ENCODE results near the gene TMEM39B. TPM values are rescaled to one million over a fixed set of nuclear protein-coding genes. Genes with fewer than 3 reads are reported as not detected.

Gene TMEM39B
- total RNA-seq, 3 donors from 2014 or later: 4.2 to 6.2 (median 4.8) TPM

DNA sequence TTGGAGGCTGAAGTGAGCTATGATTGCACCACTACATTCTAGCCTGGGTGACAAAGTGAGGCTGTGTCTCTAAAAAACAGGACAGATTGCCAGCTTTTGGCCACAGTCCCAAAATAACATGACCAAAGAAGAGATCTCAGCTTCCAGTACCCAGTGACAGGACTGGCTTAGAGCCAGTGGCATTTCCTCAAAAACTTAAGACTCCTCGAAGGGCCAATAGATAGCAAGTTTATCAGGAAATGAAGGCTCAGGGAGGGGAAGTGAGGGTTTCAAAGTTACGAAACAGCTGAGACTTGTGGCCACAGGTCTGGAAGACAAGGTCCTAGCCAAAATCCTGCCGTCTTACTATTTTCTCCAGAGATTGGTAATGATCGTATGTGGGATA is 6.3 kb upstream of the TMEM39B start:
- H3K9me3 ChIP-seq: no peaks in the 10 kb centered on the region
- peak in 1 of 2 donors; percentile 63 for DNase-seq (ENCODE audit: low spot score in 2 of 2)
- no peaks in the 10 kb centered on the region for H3K27me3 ChIP-seq
- no peaks in the 10 kb centered on the region for H3K36me3 ChIP-seq
- peaks cover 8 to 10% of the 10 kb centered on the region in 2 donors for H3K4me1 ChIP-seq
- intact Hi-C loops (cut with DNase I; ENCODE audit: low total_unique reads): no loop called here
- H3K4me3 ChIP-seq: no peak overlapping the region
- TF ChIP-seq POLR2A (IDR thresholded peaks at IDR 0.05): no peak
- peak; percentile 19 to 60 (median 30) for TF ChIP-seq POLR2AphosphoS5 (IDR thresholded peaks at IDR 0.05)
- peak overlapping the region; percentile 39 to 48 for H3K27ac ChIP-seq

DNA sequence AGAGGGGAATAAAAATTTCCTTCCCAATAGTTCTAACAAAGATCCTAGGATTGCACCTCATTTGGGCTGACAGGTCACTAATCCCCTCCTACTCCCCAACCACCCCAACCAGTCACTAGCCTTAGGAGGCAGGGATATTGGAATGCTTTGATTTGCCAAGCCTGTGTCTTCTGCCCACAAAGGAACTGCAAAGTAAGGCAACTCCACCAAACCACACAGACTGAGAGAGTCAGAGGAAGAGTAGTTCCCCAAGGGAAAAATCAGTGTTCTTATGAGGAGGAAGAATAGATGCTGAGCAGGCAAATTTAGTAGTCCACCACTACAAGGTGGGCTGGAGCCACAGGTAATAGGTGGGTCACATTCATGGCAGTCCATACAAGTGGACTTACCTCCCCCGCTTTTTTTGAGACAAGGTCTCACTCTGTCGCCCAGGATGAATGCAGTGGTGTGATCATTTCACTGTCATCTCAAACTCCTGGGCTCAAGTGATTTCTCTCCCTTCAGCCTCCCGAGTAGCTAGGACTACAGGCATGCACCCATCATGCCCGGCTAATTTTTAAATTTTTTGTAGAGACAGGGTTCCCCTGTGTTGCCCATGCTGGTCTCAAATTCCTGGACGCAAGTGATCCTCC is 3.7 kb upstream of the TMEM39B start:
- H3K4me3 ChIP-seq: no peak overlapping the region
- no peak for DNase-seq (ENCODE audit: low spot score in 2 of 2)
- H3K9me3 ChIP-seq: no peaks in the 10 kb centered on the region
- TF ChIP-seq POLR2AphosphoS5 (IDR thresholded peaks at IDR 0.05): no peak
- TF ChIP-seq, protein P1, sequence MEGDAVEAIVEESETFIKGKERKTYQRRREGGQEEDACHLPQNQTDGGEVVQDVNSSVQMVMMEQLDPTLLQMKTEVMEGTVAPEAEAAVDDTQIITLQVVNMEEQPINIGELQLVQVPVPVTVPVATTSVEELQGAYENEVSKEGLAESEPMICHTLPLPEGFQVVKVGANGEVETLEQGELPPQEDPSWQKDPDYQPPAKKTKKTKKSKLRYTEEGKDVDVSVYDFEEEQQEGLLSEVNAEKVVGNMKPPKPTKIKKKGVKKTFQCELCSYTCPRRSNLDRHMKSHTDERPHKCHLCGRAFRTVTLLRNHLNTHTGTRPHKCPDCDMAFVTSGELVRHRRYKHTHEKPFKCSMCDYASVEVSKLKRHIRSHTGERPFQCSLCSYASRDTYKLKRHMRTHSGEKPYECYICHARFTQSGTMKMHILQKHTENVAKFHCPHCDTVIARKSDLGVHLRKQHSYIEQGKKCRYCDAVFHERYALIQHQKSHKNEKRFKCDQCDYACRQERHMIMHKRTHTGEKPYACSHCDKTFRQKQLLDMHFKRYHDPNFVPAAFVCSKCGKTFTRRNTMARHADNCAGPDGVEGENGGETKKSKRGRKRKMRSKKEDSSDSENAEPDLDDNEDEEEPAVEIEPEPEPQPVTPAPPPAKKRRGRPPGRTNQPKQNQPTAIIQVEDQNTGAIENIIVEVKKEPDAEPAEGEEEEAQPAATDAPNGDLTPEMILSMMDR (IDR thresholded peaks at IDR 0.05): no peak
- no peak for TF ChIP-seq POLR2A (IDR thresholded peaks at IDR 0.05)
- intact Hi-C loops (cut with DNase I; ENCODE audit: low total_unique reads): no loop called here
- H3K27ac ChIP-seq: no peak overlapping the region
- peaks cover 0 to 10% of the 10 kb centered on the region in 2 donors for H3K4me1 ChIP-seq
- H3K36me3 ChIP-seq: no peaks in the 10 kb centered on the region
- no peaks in the 10 kb centered on the region for H3K27me3 ChIP-seq

DNA sequence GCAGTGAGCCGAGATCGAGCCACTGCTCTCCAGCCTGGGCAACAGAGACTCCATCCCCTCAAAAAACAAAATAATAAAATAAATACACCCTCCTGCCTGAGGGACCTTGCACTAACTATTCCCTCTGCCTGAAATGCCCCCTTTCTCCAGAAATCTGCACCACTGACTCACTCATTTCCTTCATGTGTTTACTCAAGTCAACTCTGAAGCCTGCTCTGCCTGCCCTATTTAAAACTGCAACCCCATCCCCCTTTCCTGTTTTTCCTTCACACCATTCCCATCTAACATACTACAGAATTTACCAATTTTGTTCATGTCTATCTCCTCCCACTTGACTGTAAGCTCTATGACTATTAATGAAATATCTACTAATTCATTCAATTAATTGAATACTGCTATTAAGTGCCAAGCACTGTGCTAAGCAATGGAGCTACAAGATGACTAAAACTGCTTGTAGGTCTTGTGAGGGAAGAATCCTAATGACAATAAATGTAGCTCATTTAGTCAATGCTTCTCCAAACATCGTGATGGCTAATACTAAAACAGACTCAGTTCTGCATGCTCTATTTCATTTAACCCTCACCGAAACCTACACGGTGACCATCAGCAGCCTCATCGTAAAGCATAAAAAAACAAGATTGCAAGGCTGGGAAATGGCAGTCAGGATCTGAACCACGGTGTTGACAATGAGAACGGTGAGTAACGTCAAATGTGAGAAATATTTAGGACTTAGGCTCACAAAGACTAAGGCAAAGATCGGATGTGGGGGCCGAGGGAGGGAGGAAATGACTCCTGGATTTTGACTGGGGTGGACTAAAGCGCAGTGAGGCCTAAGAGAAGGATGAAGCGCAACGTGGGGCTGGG is 749 bp upstream of the TMEM39B start:
- Histone ChIP-seq H3K4me3 (peak overlapping the region; percentile 66 to 85 (median 76)), H3K27me3 (no peaks in the 10 kb centered on the region), H3K4me1 (peaks cover 0 to 3% of the 10 kb centered on the region in 2 donors), H3K9me3 (no peaks in the 10 kb centered on the region), H3K27ac (peak overlapping the region; percentile 89 to 91), H3K36me3 (no peaks in the 10 kb centered on the region)
- no peak for DNase-seq (ENCODE audit: low spot score in 2 of 2)
- TF ChIP-seq, protein P1 (IDR thresholded peaks at IDR 0.05): no peak
- TF ChIP-seq POLR2AphosphoS5 (IDR thresholded peaks at IDR 0.05) (no peak), POLR2A (IDR thresholded peaks at IDR 0.05) (no peak)
- intact Hi-C loops (cut with DNase I; ENCODE audit: low total_unique reads): no loop called here

DNA sequence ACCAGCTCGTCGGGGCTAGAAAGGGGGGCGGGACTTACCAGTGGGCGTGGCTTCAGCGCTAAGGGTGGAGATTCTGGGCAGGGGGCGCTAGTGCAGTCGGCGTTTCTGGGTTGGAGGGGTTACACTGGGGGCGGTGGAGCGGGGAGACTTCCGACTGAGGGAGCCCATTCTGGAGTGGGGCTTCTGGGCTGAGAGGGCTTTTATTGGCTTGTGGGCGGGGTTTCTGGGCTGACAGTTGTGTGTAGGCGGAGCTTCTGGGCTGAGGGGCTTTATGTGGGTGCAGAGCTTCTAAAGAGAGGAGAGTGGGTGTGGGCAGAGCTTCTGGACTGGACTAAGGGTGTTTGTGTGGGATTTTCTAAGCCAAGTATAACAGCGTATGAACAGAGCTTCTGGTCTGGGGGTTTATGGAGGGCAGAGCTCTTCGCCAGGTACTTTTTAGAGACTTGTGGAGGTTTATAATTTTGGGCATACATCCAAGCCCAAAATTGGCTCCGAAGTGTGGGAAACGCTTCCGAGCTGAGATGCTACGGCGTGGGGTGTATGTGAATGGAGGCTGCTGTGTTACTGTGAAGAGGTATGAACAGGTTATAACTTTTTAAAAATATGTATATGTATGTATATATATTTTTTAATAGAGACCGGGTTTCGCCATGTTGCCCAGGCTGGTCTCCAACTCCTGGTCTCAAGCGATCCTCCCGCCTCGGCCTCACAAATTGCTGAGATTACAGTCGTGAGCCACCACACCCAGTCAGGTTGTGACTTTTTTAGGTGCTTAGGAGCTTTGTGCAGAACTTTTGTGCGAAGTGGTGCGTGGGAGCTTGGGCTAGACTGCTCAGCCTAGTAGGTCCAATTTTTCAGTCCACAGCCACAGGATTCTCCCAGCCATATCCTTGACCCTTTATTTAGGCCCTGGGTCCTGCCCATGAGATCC is 825 bp downstream of the TMEM39B start:
- Histone ChIP-seq H3K27me3 (no peaks in the 10 kb centered on the region), H3K27ac (peak overlapping the region; percentile 89 to 91), H3K36me3 (no peaks in the 10 kb centered on the region), H3K4me1 (no peaks in the 10 kb centered on the region), H3K4me3 (peak overlapping the region; percentile 66 to 85 (median 76)), H3K9me3 (no peaks in the 10 kb centered on the region)
- DNase-seq (ENCODE audit: low spot score in 2 of 2): no peak
- intact Hi-C loops (cut with DNase I; ENCODE audit: low total_unique reads): no loop called here
- TF ChIP-seq POLR2A (IDR thresholded peaks at IDR 0.05) (no peak), POLR2AphosphoS5 (IDR thresholded peaks at IDR 0.05) (no peak)
- TF ChIP-seq, protein P1 (IDR thresholded peaks at IDR 0.05): peak in 1 of 3 donors; percentile 13

DNA sequence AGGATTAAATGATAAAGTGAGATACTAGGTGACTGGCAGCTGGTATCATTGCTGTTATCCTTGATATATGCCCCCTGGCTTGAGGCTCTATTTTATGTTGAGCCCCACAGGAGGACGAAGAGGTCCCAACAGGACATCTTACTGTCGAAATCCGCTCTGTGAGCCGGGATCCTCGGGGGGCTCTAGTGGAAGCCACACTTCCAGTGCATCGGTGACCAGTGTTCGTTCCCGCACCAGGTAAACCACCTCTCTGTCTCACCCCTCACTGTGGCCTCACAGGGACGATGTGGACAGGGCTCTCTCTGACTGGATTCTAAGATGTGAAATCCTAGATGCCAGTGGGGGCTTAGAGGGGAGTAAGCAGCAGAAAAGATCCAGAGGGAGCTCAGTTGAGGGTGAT is 2.1 kb downstream of the TMEM39B start:
- intact Hi-C loops (cut with DNase I; ENCODE audit: low total_unique reads): no loop called here
- H3K27ac ChIP-seq: no peak overlapping the region
- no peak overlapping the region for H3K4me3 ChIP-seq
- no peaks in the 10 kb centered on the region for H3K27me3 ChIP-seq
- DNase-seq (ENCODE audit: low spot score in 2 of 2): no peak
- H3K36me3 ChIP-seq: no peaks in the 10 kb centered on the region
- no peaks in the 10 kb centered on the region for H3K9me3 ChIP-seq
- no peak for TF ChIP-seq POLR2AphosphoS5 (IDR thresholded peaks at IDR 0.05)
- no peak for TF ChIP-seq POLR2A (IDR thresholded peaks at IDR 0.05)
- TF ChIP-seq, protein P1 (IDR thresholded peaks at IDR 0.05): no peak
- H3K4me1 ChIP-seq: no peaks in the 10 kb centered on the region

Measured in breast epithelium (tissue), 4 donors.